H1 (cell line): Measurements from ENCODE around the gene MLF2. TPM values are rescaled to one million over a fixed set of nuclear protein-coding genes. Genes with fewer than 3 reads are reported as not detected.

ENCODE experiments used
- ATF2 ChIP-seq: IDR thresholded peaks from 2 replicates; pipeline ENCODE4 v1.6.1; 2012; ENCODE audit warnings: low read length, inconsistent platforms
- CTBP2 ChIP-seq: IDR thresholded peaks from 2 replicates; pipeline ENCODE4 v1.7.0; 2011; ENCODE audit warnings: borderline replicate concordance, mild to moderate bottlenecking, moderate library complexity, mixed read lengths, low read length; ENCODE audit not compliant: insufficient read depth, insufficient read length
- SP4 ChIP-seq: IDR thresholded peaks from 2 replicates; pipeline ENCODE4 v1.6.1; 2012; ENCODE audit warnings: low read length, inconsistent platforms
- SRF ChIP-seq: IDR thresholded peaks from 2 replicates; pipeline ENCODE4 v1.6.1; 2011; ENCODE audit warnings: mild to moderate bottlenecking, low read depth, low read length, moderate library complexity
- SUZ12 ChIP-seq: fragments of 200-600 bp; sonication (generic); IDR thresholded peaks from 2 replicates; pipeline ENCODE4 v1.6.1; 2012; ENCODE audit warnings: mild to moderate bottlenecking, inconsistent platforms, low read length, moderate library complexity, mixed read lengths
- TAF7 ChIP-seq: optimal IDR thresholded peaks from 2 replicates; pipeline ENCODE3; 2011; ENCODE audit warnings: low read depth, mild to moderate bottlenecking, inconsistent platforms, low read length, moderate library complexity, borderline replicate concordance
- TEAD4 ChIP-seq: IDR thresholded peaks from 2 replicates; pipeline ENCODE4 v1.6.1; 2012; ENCODE audit warnings: low read depth, low read length, inconsistent platforms, mixed read lengths
- polyA plus RNA-seq, 7 experiments: library from polyadenylated mRNA; depleted of rRNA in 3 of 7; stranded (reverse) in 5 of 7; unstranded in 2 of 7; fragments of >200 nt in 5 of 7; fragments of 200-250 nt in 2 of 7; gene quantifications; 1 replicate in 5 of 7; 2 replicates in 1 of 7; 4 replicates in 1 of 7; pipeline versions ENCODE4 v1.2.1 to v1.2.3, GENCODE V29; 2011 to 2013; ENCODE audit warnings: missing spikeins in 2 of 7, mixed read lengths in 2 of 7
- total RNA-seq: library from RNA; stranded (reverse); fragmentation: NEBNext Ultra II Directional; extraction: Animal tissue kit (Norgen Biotek cat#: 25700); gene quantifications from 2 replicates; pipeline ENCODE4 v1.2.1, GENCODE V29; 2021
- TF ChIP-seq, protein P1 (sequence below): fragments of 300-600 bp; sonication (generic); IDR thresholded peaks from 2 replicates; pipeline ENCODE4 v1.7.1; 2012; ENCODE audit warnings: low read length, moderate library complexity, mild to moderate bottlenecking, inconsistent platforms; ENCODE audit not compliant: insufficient replicate concordance

MLF2 gene
- total and polyA plus RNA-seq, 2 of the 8 experiments (the other 6 are each of a cell fraction or from before 2014, with no cell fraction given) = 229 to 401 TPM

DNA sequence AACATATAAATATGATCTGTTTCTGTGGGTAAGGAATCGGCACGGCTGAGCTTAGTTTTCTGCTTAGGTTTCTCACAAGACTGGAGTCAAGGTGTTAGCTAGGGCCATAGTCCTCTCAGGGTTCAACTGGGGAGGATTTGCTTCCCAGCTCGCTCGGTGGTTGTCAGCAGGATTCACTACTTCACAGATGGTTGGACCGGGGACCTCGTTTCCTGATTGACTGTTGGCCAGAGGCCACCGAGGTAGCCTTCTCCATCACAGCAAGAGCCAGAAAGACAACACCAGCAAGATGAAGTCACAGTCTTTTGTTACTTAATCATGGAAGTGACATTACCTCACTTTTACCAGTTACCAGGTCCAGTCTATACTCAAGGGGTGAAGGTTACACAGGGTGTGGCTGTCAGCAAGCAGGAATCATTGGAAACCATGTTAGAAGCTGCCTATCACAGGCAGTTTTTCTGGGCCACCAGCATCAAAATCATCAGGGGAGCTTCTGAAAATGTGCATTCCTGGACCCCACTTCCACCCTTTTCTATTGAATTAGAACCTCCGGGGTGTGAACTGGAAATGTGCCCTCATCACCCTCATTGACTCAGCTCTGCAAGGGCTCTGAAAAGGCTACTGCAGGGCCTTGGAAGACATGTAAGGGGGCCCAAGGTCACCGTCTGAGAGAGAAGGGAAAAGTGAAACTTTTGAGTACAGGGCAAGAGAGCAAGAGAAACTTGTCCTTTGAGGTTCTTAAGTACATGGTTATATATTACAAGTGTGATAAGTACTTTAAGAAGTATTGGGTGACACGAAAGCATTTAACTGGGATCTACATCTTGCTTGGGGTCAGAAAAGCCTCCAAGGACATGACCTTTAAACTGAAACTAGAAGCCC is 18.2 kb downstream of the MLF2 start (continued):
- TF ChIP-seq, protein P1, sequence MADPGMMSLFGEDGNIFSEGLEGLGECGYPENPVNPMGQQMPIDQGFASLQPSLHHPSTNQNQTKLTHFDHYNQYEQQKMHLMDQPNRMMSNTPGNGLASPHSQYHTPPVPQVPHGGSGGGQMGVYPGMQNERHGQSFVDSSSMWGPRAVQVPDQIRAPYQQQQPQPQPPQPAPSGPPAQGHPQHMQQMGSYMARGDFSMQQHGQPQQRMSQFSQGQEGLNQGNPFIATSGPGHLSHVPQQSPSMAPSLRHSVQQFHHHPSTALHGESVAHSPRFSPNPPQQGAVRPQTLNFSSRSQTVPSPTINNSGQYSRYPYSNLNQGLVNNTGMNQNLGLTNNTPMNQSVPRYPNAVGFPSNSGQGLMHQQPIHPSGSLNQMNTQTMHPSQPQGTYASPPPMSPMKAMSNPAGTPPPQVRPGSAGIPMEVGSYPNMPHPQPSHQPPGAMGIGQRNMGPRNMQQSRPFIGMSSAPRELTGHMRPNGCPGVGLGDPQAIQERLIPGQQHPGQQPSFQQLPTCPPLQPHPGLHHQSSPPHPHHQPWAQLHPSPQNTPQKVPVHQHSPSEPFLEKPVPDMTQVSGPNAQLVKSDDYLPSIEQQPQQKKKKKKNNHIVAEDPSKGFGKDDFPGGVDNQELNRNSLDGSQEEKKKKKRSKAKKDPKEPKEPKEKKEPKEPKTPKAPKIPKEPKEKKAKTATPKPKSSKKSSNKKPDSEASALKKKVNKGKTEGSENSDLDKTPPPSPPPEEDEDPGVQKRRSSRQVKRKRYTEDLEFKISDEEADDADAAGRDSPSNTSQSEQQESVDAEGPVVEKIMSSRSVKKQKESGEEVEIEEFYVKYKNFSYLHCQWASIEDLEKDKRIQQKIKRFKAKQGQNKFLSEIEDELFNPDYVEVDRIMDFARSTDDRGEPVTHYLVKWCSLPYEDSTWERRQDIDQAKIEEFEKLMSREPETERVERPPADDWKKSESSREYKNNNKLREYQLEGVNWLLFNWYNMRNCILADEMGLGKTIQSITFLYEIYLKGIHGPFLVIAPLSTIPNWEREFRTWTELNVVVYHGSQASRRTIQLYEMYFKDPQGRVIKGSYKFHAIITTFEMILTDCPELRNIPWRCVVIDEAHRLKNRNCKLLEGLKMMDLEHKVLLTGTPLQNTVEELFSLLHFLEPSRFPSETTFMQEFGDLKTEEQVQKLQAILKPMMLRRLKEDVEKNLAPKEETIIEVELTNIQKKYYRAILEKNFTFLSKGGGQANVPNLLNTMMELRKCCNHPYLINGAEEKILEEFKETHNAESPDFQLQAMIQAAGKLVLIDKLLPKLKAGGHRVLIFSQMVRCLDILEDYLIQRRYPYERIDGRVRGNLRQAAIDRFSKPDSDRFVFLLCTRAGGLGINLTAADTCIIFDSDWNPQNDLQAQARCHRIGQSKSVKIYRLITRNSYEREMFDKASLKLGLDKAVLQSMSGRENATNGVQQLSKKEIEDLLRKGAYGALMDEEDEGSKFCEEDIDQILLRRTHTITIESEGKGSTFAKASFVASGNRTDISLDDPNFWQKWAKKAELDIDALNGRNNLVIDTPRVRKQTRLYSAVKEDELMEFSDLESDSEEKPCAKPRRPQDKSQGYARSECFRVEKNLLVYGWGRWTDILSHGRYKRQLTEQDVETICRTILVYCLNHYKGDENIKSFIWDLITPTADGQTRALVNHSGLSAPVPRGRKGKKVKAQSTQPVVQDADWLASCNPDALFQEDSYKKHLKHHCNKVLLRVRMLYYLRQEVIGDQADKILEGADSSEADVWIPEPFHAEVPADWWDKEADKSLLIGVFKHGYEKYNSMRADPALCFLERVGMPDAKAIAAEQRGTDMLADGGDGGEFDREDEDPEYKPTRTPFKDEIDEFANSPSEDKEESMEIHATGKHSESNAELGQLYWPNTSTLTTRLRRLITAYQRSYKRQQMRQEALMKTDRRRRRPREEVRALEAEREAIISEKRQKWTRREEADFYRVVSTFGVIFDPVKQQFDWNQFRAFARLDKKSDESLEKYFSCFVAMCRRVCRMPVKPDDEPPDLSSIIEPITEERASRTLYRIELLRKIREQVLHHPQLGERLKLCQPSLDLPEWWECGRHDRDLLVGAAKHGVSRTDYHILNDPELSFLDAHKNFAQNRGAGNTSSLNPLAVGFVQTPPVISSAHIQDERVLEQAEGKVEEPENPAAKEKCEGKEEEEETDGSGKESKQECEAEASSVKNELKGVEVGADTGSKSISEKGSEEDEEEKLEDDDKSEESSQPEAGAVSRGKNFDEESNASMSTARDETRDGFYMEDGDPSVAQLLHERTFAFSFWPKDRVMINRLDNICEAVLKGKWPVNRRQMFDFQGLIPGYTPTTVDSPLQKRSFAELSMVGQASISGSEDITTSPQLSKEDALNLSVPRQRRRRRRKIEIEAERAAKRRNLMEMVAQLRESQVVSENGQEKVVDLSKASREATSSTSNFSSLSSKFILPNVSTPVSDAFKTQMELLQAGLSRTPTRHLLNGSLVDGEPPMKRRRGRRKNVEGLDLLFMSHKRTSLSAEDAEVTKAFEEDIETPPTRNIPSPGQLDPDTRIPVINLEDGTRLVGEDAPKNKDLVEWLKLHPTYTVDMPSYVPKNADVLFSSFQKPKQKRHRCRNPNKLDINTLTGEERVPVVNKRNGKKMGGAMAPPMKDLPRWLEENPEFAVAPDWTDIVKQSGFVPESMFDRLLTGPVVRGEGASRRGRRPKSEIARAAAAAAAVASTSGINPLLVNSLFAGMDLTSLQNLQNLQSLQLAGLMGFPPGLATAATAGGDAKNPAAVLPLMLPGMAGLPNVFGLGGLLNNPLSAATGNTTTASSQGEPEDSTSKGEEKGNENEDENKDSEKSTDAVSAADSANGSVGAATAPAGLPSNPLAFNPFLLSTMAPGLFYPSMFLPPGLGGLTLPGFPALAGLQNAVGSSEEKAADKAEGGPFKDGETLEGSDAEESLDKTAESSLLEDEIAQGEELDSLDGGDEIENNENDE = no peak
- TF ChIP-seq CTBP2 = no peak
- TF ChIP-seq TEAD4 = no peak
- no peak for TF ChIP-seq TAF7
- no peak for TF ChIP-seq SUZ12
- TF ChIP-seq ATF2 = no peak
- no peak for TF ChIP-seq SP4
- TF ChIP-seq SRF = no peak
